Ishikawa (cell line): ENCODE data around the gene CLUH.

Source experiments
- CEBPB ChIP-seq: IDR thresholded peaks from 2 replicates; pipeline ENCODE4 v1.6.1; 2012
- CREB1 ChIP-seq: IDR thresholded peaks from 2 replicates; pipeline ENCODE4 v1.6.1; 2012; ENCODE audit warnings: low read depth
- EGR1 ChIP-seq: IDR thresholded peaks from 2 replicates; pipeline ENCODE4 v1.6.1; 2012
- EP300 ChIP-seq: IDR thresholded peaks from 2 replicates; pipeline ENCODE4 v1.6.1; 2012; ENCODE audit warnings: borderline replicate concordance
- FOXM1 ChIP-seq: IDR thresholded peaks from 2 replicates; pipeline ENCODE4 v1.6.1; 2012; ENCODE audit warnings: low read depth, borderline replicate concordance
- MAX ChIP-seq: IDR thresholded peaks from 2 replicates; pipeline ENCODE4 v1.6.1; 2012
- NFIC ChIP-seq: IDR thresholded peaks from 2 replicates; pipeline ENCODE4 v1.6.1; 2012
- RAD21 ChIP-seq: IDR thresholded peaks from 2 replicates; pipeline ENCODE4 v1.6.1; 2012; ENCODE audit warnings: low read depth
- TAF1 ChIP-seq: IDR thresholded peaks from 2 replicates; pipeline ENCODE4 v1.6.1; 2012; ENCODE audit warnings: low read depth, mild to moderate bottlenecking
- TCF12 ChIP-seq: IDR thresholded peaks from 2 replicates; pipeline ENCODE4 v1.6.1; 2012; ENCODE audit warnings: low read depth
- TEAD4 ChIP-seq: IDR thresholded peaks from 2 replicates; pipeline ENCODE4 v1.6.1; 2012
- USF1 ChIP-seq: IDR thresholded peaks from 2 replicates; pipeline ENCODE4 v1.6.1; 2012
- YY1 ChIP-seq: IDR thresholded peaks from 2 replicates; pipeline ENCODE4 v1.6.1; 2012; ENCODE audit warnings: low read depth
- ZBTB7A ChIP-seq: IDR thresholded peaks from 2 replicates; pipeline ENCODE4 v1.6.1; 2012; ENCODE audit warnings: low read depth
- TF ChIP-seq, protein P1 (sequence below): IDR thresholded peaks from 2 replicates; pipeline ENCODE4 v1.6.1; 2012; ENCODE audit warnings: low read depth, mild to moderate bottlenecking

CLUH gene

DNA sequence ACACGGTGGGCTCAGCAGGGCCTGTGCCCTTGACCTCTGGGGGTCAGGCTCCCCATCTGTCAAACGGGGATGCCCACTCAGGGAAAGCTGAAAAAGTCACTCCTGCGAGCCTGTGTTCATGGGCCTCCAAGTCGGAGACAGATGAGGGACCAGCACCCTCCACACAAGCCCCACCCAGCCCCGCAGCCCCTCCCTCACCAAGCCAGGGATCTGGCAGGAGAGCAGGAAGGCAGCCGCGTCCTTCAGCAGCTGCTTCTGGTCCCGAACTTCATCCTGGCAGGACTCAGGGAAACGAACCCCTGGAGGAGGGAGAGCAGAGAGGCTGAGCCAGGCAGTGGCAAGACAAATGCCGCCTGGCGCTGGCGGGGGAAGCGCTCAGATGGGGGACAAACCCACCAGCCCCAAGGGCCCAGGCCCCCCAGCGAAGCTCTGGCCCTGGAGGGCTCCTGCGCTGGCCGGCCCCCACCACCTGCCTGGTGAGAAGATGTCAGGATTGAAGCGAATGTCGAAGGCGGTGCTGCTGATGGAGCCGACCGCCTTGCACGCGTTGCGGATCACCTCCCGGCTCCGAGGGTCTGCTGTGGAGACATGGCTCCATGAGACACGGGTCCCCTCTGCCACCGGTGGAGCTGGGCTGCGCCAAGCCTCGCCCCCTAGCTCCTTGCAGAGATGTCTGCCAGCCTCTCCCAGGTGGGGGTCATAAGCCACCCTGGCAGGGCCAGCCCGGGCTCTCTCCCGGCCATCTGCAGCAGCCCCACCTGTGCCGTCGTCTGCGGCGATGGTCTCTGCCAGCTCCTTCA, 15.4 kb downstream of the CLUH start:
- TF ChIP-seq TAF1 (no peak), EP300 (no peak), MAX (no peak), YY1 (no peak), USF1 (no peak), EGR1 (no peak), FOXM1 (no peak), NFIC (no peak), CEBPB (no peak), CREB1 (no peak), TEAD4 (no peak), RAD21 (no peak), ZBTB7A (no peak)
- TF ChIP-seq, protein P1, sequence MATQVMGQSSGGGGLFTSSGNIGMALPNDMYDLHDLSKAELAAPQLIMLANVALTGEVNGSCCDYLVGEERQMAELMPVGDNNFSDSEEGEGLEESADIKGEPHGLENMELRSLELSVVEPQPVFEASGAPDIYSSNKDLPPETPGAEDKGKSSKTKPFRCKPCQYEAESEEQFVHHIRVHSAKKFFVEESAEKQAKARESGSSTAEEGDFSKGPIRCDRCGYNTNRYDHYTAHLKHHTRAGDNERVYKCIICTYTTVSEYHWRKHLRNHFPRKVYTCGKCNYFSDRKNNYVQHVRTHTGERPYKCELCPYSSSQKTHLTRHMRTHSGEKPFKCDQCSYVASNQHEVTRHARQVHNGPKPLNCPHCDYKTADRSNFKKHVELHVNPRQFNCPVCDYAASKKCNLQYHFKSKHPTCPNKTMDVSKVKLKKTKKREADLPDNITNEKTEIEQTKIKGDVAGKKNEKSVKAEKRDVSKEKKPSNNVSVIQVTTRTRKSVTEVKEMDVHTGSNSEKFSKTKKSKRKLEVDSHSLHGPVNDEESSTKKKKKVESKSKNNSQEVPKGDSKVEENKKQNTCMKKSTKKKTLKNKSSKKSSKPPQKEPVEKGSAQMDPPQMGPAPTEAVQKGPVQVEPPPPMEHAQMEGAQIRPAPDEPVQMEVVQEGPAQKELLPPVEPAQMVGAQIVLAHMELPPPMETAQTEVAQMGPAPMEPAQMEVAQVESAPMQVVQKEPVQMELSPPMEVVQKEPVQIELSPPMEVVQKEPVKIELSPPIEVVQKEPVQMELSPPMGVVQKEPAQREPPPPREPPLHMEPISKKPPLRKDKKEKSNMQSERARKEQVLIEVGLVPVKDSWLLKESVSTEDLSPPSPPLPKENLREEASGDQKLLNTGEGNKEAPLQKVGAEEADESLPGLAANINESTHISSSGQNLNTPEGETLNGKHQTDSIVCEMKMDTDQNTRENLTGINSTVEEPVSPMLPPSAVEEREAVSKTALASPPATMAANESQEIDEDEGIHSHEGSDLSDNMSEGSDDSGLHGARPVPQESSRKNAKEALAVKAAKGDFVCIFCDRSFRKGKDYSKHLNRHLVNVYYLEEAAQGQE = no peak

- no peak for TF ChIP-seq EGR1
- TF ChIP-seq RAD21 = no peak
- TF ChIP-seq, protein P1 = no peak
- TF ChIP-seq TAF1 = no peak
- TF ChIP-seq CEBPB = no peak
- no peak for TF ChIP-seq CREB1
Observed at GRCh38 chr17:2695243-2695960, 16.2 kb downstream of the CLUH start.

DNA sequence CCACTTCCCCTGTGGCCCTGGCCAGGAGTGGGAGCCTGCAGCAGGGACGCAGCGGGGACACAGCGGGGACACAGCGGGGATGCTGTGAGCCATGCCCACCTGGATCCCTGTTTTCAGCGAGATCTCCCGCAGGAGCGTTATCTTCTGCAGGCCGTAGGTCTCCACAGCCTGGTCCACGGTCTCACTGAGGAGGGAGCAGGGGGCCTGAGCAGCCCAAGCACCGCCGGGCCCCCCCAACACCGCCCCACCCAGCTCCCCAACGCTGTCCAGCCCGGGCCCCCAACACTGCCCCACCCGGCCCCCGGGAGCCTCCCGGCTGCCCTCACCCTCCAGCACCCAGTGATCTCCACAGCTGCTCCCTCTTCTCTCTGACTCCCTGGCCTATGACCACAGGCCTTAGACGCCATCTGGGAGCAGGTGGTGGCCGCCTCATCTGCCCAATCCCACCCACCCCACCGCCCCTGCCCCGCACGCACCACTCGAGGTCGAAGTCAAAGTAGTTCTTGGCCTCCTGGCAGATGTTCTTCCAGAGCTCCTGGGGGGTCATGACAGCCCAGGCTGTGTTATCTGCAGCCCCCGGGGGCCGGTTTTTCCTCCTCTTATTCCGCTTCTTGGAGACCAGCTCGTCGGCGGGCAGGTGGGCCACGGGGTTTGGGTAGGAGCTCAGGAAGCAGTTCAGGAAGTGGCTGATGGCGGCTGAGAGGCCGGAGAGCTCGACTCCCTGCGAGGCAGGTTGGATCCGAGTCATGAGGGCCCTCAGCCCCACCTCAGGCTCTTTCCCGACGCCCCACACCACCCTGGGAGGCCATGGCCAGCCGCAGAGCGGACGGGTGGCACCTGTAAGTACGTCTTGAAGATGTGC, 17.0 kb downstream of the CLUH start:
- no peak for TF ChIP-seq NFIC
- no peak for TF ChIP-seq YY1
- no peak for TF ChIP-seq MAX
- TF ChIP-seq, protein P1 = no peak
- TF ChIP-seq USF1 = no peak
- TF ChIP-seq TAF1 = no peak
- TF ChIP-seq CEBPB = no peak
- no peak for TF ChIP-seq TCF12
- no peak for TF ChIP-seq FOXM1
- no peak for TF ChIP-seq EP300
- no peak for TF ChIP-seq ZBTB7A
- TF ChIP-seq CREB1 = no peak
- no peak for TF ChIP-seq RAD21
- TF ChIP-seq EGR1 = no peak
- TF ChIP-seq TEAD4 = no peak
